GM12878 (cell line): ENCODE measurements around the gene FLRT1. TPM values are rescaled to one million over a fixed set of nuclear protein-coding genes. Genes with fewer than 3 reads are reported as not detected.

ENCODE experiments used
- CBX3 ChIP-seq: fragments of 200-600 bp; sonication (generic); IDR thresholded peaks from 2 replicates; pipeline ENCODE4 v1.6.1; 2016; ENCODE audit warnings: low read depth, borderline replicate concordance
- ESRRA ChIP-seq: IDR thresholded peaks from 2 replicates; pipeline ENCODE4 v1.6.1; 2012; ENCODE audit warnings: mild to moderate bottlenecking, low read length, improper control_type of control experiment
- GATAD2B ChIP-seq: fragments of 450-650 bp; conservative IDR thresholded peaks from 2 replicates; pipeline ENCODE4 v1.6.1; 2017; ENCODE audit warnings: low read depth, mild to moderate bottlenecking, moderate library complexity
- IKZF1 ChIP-seq: fragments of 450-650 bp; conservative IDR thresholded peaks from 2 replicates; pipeline ENCODE4 v1.6.1; 2017; ENCODE audit warnings: antibody characterized with exemption, mild to moderate bottlenecking
- LARP7 ChIP-seq: fragments of 450-650 bp; IDR thresholded peaks from 2 replicates; pipeline ENCODE4 v1.6.1; 2017; ENCODE audit warnings: mild to moderate bottlenecking
- MTA2 ChIP-seq: fragments of 450-650 bp; IDR thresholded peaks from 2 replicates; pipeline ENCODE4 v1.6.1; 2016; ENCODE audit warnings: low read depth, mild to moderate bottlenecking, moderate library complexity
- POLR2A ChIP-seq: IDR thresholded peaks from 2 replicates; pipeline ENCODE4 v1.6.1; 2011; ENCODE audit warnings: low read depth, mild to moderate bottlenecking, low read length
- RFX5 ChIP-seq: IDR thresholded peaks from 2 replicates; pipeline ENCODE4 v1.6.1; 2011; ENCODE audit warnings: low read depth, low read length, improper control_type of control experiment
- STAT1 ChIP-seq: fragments of 450-650 bp; conservative IDR thresholded peaks from 2 replicates; pipeline ENCODE4 v1.6.1; 2014; ENCODE audit warnings: antibody characterized with exemption, mild to moderate bottlenecking
- TARDBP ChIP-seq: IDR thresholded peaks from 2 replicates; pipeline ENCODE4 v1.6.1; 2016; ENCODE audit warnings: borderline replicate concordance
- TBL1XR1 ChIP-seq: IDR thresholded peaks from 2 replicates; pipeline ENCODE4 v1.6.1; 2012; ENCODE audit warnings: low read depth, low read length, improper control_type of control experiment
- ZNF592 ChIP-seq: fragments of 450-650 bp; IDR thresholded peaks from 2 replicates; pipeline ENCODE4 v1.6.1; 2017; ENCODE audit warnings: mild to moderate bottlenecking, moderate library complexity
- polyA plus RNA-seq, 11 experiments: library from polyadenylated mRNA; depleted of rRNA in 4 of 11; unstranded in 6 of 11; stranded (reverse) in 5 of 11; fragments of >200 nt; fragmentation: Nextera tagmentation in 4 of 11; fragmentation: Illumina TruSeq in 1 of 11; extraction: Ambion mirVana in 4 of 11; extraction: Trizol in 1 of 11; gene quantifications; 1 replicate in 1 of 11; 2 replicates in 10 of 11; pipeline versions ENCODE4 v1.2.1 to v1.2.3, GENCODE V29; 2011 to 2016; ENCODE audit warnings: inconsistent platforms in 2 of 11, missing spikeins in 2 of 11, low read depth in 1 of 11
- total RNA-seq, 4 experiments: library from RNA; depleted of rRNA in 3 of 4; stranded (reverse); fragments of >200 nt in 3 of 4; fragmentation: Illumina TruSeq in 1 of 4; extraction: Trizol in 1 of 4; gene quantifications; 2 replicates each; pipeline versions ENCODE4 v1.2.1 to v1.2.3, GENCODE V29; 2013 to 2021
- TF ChIP-seq, protein P1 (sequence below): fragments of 450-650 bp; formaldehyde crosslinking; IDR thresholded peaks from 2 replicates; pipeline ENCODE4 v1.4.0; 2020; ENCODE audit warnings: mild to moderate bottlenecking, moderate library complexity
- TF ChIP-seq, protein P2 (sequence below): IDR thresholded peaks from 2 replicates; pipeline ENCODE4 v1.6.1; 2011; ENCODE audit warnings: borderline replicate concordance, low read depth, mild to moderate bottlenecking, moderate library complexity, mixed read lengths, low read length; ENCODE audit not compliant: insufficient read depth; ENCODE audit errors: extremely low read length
- TF ChIP-seq, protein P3 (sequence below): IDR thresholded peaks from 2 replicates; pipeline ENCODE4 v1.6.1; 2011; ENCODE audit warnings: low read depth, low read length, improper control_type of control experiment, borderline replicate concordance
- TF ChIP-seq, protein P4 (sequence below): fragments of 450-650 bp; IDR thresholded peaks from 2 replicates; pipeline ENCODE4 v1.6.1; 2016; ENCODE audit warnings: mild to moderate bottlenecking, moderate library complexity, borderline replicate concordance

Gene FLRT1
- total and polyA plus RNA-seq, 10 of the 15 experiments (the other 5 are each of a cell fraction or from before 2014, with no cell fraction given), result 0.10 to 0.12 TPM; not detected in 8

DNA sequence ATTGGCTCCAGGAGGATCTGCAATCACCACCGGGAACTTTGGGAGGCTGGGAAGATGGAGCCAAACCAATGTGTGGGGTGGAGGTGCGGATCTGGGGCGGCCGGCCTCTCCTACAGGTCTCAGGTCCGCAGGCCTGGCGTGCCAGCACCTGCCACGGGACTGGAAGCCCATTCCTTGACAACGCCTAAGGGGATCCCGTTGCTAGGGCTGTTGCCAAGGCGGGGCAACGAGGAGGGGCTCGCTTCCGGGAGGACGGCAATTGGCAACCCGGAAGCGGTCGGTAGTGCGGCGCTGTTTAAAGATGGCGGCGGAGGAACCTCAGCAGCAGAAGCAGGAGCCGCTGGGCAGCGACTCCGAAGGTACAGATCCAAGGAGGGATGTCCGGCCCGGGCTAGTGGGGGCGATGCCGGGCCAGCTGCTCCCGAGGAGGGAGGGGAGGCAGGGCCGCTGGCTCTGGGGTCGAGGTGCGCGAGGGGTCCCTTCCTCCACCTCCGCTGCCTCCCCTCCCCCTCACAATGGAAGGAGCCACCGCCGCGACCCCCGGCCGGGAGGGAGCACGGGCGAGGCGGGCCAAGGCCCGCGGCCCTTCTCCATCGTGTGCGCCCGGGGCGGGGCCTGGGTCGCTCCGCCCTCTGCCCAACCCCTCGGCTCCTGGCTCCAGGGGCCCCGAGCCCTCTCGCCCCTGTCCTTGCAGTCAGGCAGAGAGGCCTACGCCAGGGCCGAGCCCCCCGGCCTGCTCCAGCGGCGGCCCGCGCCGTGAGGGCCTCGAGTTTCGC is 49.4 kb upstream of the FLRT1 start, which contains the start of gene OTUB1 (continued):
- TF ChIP-seq RFX5, result no peak
- TF ChIP-seq, protein P1, sequence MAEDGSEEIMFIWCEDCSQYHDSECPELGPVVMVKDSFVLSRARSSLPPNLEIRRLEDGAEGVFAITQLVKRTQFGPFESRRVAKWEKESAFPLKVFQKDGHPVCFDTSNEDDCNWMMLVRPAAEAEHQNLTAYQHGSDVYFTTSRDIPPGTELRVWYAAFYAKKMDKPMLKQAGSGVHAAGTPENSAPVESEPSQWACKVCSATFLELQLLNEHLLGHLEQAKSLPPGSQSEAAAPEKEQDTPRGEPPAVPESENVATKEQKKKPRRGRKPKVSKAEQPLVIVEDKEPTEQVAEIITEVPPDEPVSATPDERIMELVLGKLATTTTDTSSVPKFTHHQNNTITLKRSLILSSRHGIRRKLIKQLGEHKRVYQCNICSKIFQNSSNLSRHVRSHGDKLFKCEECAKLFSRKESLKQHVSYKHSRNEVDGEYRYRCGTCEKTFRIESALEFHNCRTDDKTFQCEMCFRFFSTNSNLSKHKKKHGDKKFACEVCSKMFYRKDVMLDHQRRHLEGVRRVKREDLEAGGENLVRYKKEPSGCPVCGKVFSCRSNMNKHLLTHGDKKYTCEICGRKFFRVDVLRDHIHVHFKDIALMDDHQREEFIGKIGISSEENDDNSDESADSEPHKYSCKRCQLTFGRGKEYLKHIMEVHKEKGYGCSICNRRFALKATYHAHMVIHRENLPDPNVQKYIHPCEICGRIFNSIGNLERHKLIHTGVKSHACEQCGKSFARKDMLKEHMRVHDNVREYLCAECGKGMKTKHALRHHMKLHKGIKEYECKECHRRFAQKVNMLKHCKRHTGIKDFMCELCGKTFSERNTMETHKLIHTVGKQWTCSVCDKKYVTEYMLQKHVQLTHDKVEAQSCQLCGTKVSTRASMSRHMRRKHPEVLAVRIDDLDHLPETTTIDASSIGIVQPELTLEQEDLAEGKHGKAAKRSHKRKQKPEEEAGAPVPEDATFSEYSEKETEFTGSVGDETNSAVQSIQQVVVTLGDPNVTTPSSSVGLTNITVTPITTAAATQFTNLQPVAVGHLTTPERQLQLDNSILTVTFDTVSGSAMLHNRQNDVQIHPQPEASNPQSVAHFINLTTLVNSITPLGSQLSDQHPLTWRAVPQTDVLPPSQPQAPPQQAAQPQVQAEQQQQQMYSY (CRISPR knock-in tag), result no peak
- TF ChIP-seq TARDBP, result no peak
- TF ChIP-seq, protein P2, sequence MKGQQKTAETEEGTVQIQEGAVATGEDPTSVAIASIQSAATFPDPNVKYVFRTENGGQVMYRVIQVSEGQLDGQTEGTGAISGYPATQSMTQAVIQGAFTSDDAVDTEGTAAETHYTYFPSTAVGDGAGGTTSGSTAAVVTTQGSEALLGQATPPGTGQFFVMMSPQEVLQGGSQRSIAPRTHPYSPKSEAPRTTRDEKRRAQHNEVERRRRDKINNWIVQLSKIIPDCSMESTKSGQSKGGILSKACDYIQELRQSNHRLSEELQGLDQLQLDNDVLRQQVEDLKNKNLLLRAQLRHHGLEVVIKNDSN, result no peak
- peak; percentile 94 for TF ChIP-seq LARP7
- no peak for TF ChIP-seq ESRRA
- TF ChIP-seq ZNF592, result no peak
- TF ChIP-seq IKZF1, result peak; percentile 90
- TF ChIP-seq GATAD2B, result peak; percentile 75; the same call in 1 of the 2 replicates
- TF ChIP-seq STAT1, result no peak
- no peak for TF ChIP-seq CBX3
- TF ChIP-seq, protein P3, sequence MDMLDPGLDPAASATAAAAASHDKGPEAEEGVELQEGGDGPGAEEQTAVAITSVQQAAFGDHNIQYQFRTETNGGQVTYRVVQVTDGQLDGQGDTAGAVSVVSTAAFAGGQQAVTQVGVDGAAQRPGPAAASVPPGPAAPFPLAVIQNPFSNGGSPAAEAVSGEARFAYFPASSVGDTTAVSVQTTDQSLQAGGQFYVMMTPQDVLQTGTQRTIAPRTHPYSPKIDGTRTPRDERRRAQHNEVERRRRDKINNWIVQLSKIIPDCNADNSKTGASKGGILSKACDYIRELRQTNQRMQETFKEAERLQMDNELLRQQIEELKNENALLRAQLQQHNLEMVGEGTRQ, result no peak
- TF ChIP-seq POLR2A, result peak; percentile 96
- peak; percentile 40; the same call in 1 of the 2 replicates for TF ChIP-seq MTA2
- TF ChIP-seq, protein P4, sequence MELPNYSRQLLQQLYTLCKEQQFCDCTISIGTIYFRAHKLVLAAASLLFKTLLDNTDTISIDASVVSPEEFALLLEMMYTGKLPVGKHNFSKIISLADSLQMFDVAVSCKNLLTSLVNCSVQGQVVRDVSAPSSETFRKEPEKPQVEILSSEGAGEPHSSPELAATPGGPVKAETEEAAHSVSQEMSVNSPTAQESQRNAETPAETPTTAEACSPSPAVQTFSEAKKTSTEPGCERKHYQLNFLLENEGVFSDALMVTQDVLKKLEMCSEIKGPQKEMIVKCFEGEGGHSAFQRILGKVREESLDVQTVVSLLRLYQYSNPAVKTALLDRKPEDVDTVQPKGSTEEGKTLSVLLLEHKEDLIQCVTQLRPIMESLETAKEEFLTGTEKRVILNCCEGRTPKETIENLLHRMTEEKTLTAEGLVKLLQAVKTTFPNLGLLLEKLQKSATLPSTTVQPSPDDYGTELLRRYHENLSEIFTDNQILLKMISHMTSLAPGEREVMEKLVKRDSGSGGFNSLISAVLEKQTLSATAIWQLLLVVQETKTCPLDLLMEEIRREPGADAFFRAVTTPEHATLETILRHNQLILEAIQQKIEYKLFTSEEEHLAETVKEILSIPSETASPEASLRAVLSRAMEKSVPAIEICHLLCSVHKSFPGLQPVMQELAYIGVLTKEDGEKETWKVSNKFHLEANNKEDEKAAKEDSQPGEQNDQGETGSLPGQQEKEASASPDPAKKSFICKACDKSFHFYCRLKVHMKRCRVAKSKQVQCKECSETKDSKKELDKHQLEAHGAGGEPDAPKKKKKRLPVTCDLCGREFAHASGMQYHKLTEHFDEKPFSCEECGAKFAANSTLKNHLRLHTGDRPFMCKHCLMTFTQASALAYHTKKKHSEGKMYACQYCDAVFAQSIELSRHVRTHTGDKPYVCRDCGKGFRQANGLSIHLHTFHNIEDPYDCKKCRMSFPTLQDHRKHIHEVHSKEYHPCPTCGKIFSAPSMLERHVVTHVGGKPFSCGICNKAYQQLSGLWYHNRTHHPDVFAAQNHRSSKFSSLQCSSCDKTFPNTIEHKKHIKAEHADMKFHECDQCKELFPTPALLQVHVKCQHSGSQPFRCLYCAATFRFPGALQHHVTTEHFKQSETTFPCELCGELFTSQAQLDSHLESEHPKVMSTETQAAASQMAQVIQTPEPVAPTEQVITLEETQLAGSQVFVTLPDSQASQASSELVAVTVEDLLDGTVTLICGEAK, result peak; percentile 89
- TF ChIP-seq TBL1XR1, result no peak
